GM20000 (cell line): ENCODE results near the gene ASTL.

Experiments
- DNase-seq: peaks from one replicate; pipeline ENCODE4 v3.0.0; 2012; ENCODE audit warnings: low spot score
- TF ChIP-seq, protein P1 (sequence below): IDR thresholded peaks from 2 replicates; pipeline ENCODE4 v1.5.1; 2012; ENCODE audit warnings: mild to moderate bottlenecking, control low read depth; ENCODE audit errors: extremely low read depth, missing control alignments

Gene ASTL

DNA sequence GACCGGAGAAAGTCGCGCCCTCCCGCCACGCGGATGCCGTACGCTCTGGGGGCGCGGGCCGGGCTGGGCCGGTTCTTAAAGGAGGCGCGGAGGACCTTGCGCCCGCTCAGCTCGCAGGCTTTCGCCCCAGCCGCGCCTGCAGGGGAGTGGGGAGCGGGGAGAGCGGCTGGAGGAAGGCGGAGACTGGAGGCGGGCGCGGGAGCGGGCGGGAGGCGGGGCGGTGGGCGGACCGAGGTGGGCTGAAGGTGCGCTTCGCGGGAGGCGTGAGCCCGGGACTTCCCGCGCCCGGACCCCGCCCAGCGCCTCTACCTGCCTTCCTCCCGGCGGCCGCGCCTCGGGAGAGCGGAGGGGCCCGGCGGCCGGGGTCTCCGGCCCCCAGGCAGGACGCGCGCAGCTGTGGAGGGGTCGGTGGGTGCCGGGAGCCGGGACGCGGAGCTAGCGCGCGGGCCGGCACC, 21.9 kb downstream of the ASTL start, which contains the start of gene ADRA2B:
Gene ADRA2B (minus strand): TSS at position 148 of the 455 bp plus-strand sequence. CDS start 422 bp downstream, outside the sequence.
- peak; percentile 94 for DNase-seq

DNA sequence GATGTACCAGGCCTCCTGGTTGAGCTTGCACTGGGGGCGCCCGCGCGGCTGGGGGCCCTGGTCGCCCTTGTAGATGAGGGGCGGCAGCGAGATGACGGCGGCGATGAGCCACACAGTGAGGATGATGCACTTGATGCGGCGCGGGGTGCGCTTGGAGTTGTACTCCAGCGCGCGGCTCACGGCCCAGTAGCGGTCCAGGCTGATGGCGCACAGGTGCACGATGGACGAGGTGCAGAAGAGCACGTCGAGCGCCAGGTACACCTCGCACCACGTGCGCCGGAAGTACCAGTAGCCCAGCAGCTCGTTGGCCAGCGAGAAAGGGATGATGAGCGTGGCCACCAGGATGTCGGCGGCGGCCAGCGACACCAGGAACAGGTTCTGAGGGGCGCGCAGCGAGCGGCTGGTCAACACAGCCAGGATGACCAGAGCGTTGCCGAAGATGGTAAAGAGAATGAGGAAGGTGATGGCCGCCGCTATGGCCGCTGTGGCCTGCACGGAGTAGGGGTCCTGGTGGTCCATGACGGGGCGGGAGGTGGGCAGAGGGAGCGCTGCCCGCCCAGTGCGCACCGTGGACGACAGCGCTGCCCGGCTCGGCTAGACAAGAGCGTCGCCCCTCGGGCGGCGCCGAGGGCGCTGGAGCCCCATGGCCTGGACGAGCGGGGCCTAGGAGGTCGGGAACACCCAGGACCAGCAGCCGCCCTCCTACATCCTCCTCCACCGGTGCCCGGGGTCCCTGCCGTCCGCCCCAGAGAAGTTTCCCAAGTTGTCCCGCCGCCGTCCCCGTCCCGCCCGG, 22.5 kb downstream of the ASTL start:
- no peak for DNase-seq
- TF ChIP-seq, protein P1, sequence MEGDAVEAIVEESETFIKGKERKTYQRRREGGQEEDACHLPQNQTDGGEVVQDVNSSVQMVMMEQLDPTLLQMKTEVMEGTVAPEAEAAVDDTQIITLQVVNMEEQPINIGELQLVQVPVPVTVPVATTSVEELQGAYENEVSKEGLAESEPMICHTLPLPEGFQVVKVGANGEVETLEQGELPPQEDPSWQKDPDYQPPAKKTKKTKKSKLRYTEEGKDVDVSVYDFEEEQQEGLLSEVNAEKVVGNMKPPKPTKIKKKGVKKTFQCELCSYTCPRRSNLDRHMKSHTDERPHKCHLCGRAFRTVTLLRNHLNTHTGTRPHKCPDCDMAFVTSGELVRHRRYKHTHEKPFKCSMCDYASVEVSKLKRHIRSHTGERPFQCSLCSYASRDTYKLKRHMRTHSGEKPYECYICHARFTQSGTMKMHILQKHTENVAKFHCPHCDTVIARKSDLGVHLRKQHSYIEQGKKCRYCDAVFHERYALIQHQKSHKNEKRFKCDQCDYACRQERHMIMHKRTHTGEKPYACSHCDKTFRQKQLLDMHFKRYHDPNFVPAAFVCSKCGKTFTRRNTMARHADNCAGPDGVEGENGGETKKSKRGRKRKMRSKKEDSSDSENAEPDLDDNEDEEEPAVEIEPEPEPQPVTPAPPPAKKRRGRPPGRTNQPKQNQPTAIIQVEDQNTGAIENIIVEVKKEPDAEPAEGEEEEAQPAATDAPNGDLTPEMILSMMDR: no peak

More for the DNA sequence above, 21.9 kb downstream of the ASTL start, which contains the start of gene ADRA2B:
- TF ChIP-seq, protein P1: no peak

DNA sequence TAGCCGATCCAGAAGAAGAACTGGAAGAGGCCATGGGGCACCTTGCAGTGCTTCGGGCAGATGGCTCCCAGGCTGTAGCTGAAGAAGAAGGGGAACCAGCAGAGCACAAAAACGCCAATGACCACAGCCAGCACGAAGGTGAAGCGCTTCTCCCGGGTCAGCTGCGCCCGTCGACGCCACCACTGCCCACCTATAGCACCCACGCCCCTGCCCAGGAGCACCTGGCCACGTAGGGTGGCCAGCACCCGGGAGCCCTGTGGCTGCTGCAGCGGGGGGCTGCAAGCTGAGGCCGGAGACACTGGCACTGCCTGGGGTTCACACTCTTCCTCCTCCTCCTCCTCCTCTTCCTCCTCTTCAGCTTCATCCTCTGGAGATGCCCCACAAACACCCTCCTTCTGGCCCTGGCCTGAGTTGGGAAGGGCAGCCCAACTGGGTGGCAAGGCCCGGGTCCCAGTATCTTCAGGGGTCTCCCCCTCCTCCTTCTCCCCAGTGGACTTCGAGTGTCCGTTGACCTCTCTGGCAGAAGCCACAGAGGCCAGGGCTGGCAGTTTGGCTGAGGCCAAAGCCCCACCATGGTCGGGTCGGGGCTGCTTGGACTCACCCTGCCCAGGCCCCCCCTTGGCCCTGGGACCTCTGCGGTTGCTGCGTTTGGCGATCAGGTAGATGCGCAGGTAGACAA, 23.3 kb downstream of the ASTL start:
- no peak for DNase-seq
- TF ChIP-seq, protein P1: no peak

DNA sequence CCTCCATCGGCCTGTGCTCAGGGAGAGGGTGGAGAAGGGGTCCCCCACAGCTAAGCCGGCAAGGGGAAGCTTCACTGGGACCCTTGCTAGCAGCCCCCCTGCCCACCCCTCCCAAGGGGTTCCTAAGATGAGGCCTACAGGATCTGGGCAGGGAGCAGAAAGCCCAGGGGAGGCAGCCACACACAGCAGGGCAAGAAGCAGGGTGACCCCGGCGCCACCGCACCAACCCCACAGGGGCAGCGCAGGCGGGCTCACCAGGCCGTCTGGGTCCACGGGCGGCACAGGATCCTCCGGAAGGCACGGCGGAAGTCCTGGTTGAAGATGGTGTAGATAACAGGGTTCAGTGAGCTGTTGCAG, 23.8 kb downstream of the ASTL start:
- DNase-seq: no peak
- TF ChIP-seq, protein P1: no peak

DNA sequence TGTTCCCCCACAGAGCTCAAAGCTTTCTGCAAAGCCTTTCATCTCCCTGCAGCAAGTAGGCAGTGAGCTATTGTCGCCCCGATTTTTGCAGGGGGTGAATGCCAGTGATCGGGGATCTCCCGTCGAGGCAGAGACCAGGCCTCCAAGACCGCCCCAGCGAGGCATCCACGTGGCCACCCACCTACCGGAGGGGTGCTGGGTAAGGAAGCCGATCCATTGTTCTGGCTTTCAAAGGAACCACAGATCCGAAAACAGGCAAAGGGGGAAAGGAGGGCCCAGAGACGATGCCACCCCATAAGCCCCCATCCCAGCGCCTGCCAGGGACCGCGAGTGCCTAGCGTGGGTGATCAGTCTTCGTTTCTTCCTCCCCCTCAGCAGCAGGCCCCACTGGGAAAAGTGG, 24.4 kb downstream of the ASTL start:
- TF ChIP-seq, protein P1: no peak

DNA sequence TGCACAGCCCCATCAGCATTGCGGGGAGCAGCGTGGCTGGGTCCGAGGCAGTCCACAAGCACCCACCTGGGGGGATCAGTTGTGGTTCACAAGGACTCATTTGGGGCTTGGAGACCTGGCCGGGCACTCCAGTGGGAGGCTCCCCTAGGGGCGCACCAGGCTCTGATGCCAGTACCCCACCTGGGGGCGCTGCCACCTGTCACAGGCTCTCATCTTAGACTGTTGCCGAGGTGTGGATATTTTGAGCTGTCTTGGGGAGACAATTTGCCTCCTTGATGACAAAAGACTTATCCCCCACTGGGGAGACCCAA, 25.0 kb downstream of the ASTL start:
- TF ChIP-seq, protein P1: peak; percentile 8
- no peak for DNase-seq

More for the DNA sequence above, 24.4 kb downstream of the ASTL start:
- DNase-seq: no peak
